Smooth muscle cell (in vitro differentiated cells): ENCODE data around the gene SLC24A3. TPM values are rescaled to one million over a fixed set of nuclear protein-coding genes. Genes with fewer than 3 reads are reported as not detected.

ENCODE experiments used
- DNase-seq: peaks from one replicate; lab custom pipeline; 2025; ENCODE audit not compliant: unreplicated experiment; lab: John Stamatoyannopoulos, UW
- H2AFZ ChIP-seq: fragments of 200-600 bp; sonication (generic); 2 replicates; pipeline ENCODE4 v1.6.0; 2016; ENCODE audit warnings: antibody characterized with exemption, low read depth, mild to moderate bottlenecking
- H3F3A ChIP-seq: fragments of 200-600 bp; sonication (generic); 2 replicates; pipeline ENCODE4 v1.6.0; 2017; ENCODE audit warnings: antibody characterized with exemption, low read depth
- H3K27ac ChIP-seq: fragments of 200-600 bp; sonication (generic); 2 replicates; pipeline ENCODE4 v1.5.1; 2016; ENCODE audit warnings: low read depth, mild to moderate bottlenecking
- H3K27me3 ChIP-seq: fragments of 200-600 bp; sonication (generic); 2 replicates; pipeline ENCODE4 v1.6.1; 2016; ENCODE audit warnings: low read depth, mild to moderate bottlenecking
- H3K36me3 ChIP-seq: fragments of 200-600 bp; sonication (generic); 2 replicates; pipeline ENCODE4 v1.5.1; 2016; ENCODE audit warnings: low read depth
- H3K4me1 ChIP-seq: fragments of 200-600 bp; sonication (generic); 2 replicates; pipeline ENCODE4 v1.5.1; 2016; ENCODE audit warnings: low read depth
- H3K4me2 ChIP-seq: fragments of 200-600 bp; sonication (generic); 2 replicates; pipeline ENCODE4 v1.6.0; 2016; ENCODE audit warnings: mild to moderate bottlenecking
- H3K4me3 ChIP-seq: fragments of 200-600 bp; sonication (generic); 2 replicates; pipeline ENCODE4 v1.5.1; 2016; ENCODE audit warnings: mild to moderate bottlenecking
- H3K79me2 ChIP-seq: fragments of 200-600 bp; sonication (generic); 2 replicates; pipeline ENCODE4 v1.6.0; 2016; ENCODE audit warnings: low read depth, mild to moderate bottlenecking
- H3K9ac ChIP-seq: fragments of 200-600 bp; sonication (generic); 2 replicates; pipeline ENCODE4 v1.6.0; 2016; ENCODE audit warnings: low read depth
- H3K9me3 ChIP-seq: fragments of 200-600 bp; sonication (generic); replicated peaks from 2 replicates; pipeline ENCODE4 v1.5.1; 2016; ENCODE audit warnings: low read depth
- H4K20me1 ChIP-seq: fragments of 200-600 bp; sonication (generic); 2 replicates; pipeline ENCODE4 v1.6.0; 2016; ENCODE audit warnings: low read depth
- WGBS: methylation state at CpG from one replicate; pipeline ENCODE4 v1.1.7; 2016; ENCODE audit warnings: low lambda C conversion rate; 5-methylcytosine and 5-hydroxymethylcytosine counted together
- polyA plus RNA-seq: library from polyadenylated mRNA; unstranded; fragments of >200 nt; fragmentation: Nextera tagmentation; extraction: Ambion mirVana; gene quantifications from 2 replicates; pipeline ENCODE4 v1.2.1, GENCODE V29; 2016
- total RNA-seq: library from RNA; depleted of rRNA; stranded (reverse); fragments of >200 nt; gene quantifications from 2 replicates; pipeline ENCODE4 v1.2.3, GENCODE V29; 2014
- TF ChIP-seq, protein P1 (sequence below): fragments of 200-600 bp; sonication (generic); IDR thresholded peaks from 2 replicates; pipeline ENCODE4 v1.5.1; 2017; ENCODE audit warnings: borderline replicate concordance, mild to moderate bottlenecking, antibody characterized with exemption; ENCODE audit not compliant: insufficient read depth, poor library complexity, severe bottlenecking

SLC24A3 gene
- total and polyA plus RNA-seq, 2 experiments from 2014 or later = 2.5 to 3.2 TPM

DNA sequence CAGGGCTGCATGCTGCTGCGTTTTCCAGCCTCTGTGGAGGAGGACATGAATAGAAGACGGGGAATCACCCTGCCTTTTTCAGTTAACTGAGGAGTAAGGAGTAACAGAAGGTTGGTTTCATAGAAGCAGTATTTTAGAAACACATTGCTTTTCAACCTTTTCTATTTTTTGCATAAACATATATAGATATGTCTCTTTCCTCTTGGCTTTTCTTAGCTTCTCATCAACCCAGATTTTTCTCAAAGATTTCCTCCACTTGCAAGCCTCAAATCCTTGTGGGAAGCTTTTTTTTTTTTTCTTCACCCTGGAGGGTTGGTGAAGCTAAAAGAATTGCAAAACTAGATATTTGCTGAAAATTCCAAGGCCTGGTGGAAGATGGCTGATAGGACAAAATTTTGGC is 6.0 kb downstream of the SLC24A3 start:
- H3K79me2 ChIP-seq = no peaks in the 10 kb centered on the region
- no peak for DNase-seq
- no peak overlapping the region for H3K9ac ChIP-seq
- no peaks in the 10 kb centered on the region for H3K36me3 ChIP-seq
- no peak overlapping the region for H3K27ac ChIP-seq
- H3K27me3 ChIP-seq = peaks cover 7% of the 10 kb centered on the region
- no peaks in the 10 kb centered on the region for H3K4me1 ChIP-seq
- H3F3A ChIP-seq = no peaks in the 10 kb centered on the region
- H4K20me1 ChIP-seq = no peaks in the 10 kb centered on the region
- no peaks in the 10 kb centered on the region for H3K9me3 ChIP-seq
- no peak overlapping the region for H3K4me2 ChIP-seq
- H2AFZ ChIP-seq = no peak overlapping the region
- TF ChIP-seq, protein P1, sequence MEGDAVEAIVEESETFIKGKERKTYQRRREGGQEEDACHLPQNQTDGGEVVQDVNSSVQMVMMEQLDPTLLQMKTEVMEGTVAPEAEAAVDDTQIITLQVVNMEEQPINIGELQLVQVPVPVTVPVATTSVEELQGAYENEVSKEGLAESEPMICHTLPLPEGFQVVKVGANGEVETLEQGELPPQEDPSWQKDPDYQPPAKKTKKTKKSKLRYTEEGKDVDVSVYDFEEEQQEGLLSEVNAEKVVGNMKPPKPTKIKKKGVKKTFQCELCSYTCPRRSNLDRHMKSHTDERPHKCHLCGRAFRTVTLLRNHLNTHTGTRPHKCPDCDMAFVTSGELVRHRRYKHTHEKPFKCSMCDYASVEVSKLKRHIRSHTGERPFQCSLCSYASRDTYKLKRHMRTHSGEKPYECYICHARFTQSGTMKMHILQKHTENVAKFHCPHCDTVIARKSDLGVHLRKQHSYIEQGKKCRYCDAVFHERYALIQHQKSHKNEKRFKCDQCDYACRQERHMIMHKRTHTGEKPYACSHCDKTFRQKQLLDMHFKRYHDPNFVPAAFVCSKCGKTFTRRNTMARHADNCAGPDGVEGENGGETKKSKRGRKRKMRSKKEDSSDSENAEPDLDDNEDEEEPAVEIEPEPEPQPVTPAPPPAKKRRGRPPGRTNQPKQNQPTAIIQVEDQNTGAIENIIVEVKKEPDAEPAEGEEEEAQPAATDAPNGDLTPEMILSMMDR = no peak
- no peak overlapping the region for H3K4me3 ChIP-seq
- WGBS = 87% methylated on average over 2 of the region's 2 CpGs

DNA sequence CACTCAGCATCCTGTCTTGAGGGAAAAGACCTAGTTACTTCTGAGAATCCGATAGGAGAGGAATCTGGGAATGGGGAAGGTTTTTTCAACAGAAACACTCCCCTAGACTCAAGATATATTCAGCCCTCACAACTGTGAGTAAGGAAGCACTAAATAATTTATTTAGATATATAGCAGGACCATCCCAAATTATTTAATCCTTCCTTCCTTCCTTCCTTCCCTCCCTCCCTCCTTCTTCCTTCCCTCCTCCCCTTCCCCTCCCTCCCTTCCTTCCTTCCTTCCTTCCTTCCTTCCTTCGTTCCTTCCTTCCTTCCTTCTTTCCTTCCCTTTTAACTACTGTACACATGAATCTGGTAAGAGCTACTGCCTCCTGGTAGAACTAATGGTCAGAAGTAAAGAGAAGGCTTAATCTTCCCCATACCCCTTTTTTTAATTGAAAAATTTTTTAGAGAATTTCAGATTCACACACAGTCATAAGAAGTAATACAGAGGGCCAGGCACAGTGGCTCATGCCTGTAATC is 10.1 kb downstream of the SLC24A3 start:
- no peak for DNase-seq
- H4K20me1 ChIP-seq = no peaks in the 10 kb centered on the region
- H3K9ac ChIP-seq = no peak overlapping the region
- TF ChIP-seq, protein P1 = no peak
- H3K36me3 ChIP-seq = no peaks in the 10 kb centered on the region
- H3K4me3 ChIP-seq = no peak overlapping the region
- no peak overlapping the region for H2AFZ ChIP-seq
- WGBS = 96% methylated on average over 1 of the region's 2 CpGs
- H3K79me2 ChIP-seq = no peaks in the 10 kb centered on the region
- no peaks in the 10 kb centered on the region for H3F3A ChIP-seq
- H3K4me1 ChIP-seq = no peaks in the 10 kb centered on the region
- no peaks in the 10 kb centered on the region for H3K27me3 ChIP-seq
- no peak overlapping the region for H3K4me2 ChIP-seq
- H3K27ac ChIP-seq = no peak overlapping the region
- no peaks in the 10 kb centered on the region for H3K9me3 ChIP-seq

DNA sequence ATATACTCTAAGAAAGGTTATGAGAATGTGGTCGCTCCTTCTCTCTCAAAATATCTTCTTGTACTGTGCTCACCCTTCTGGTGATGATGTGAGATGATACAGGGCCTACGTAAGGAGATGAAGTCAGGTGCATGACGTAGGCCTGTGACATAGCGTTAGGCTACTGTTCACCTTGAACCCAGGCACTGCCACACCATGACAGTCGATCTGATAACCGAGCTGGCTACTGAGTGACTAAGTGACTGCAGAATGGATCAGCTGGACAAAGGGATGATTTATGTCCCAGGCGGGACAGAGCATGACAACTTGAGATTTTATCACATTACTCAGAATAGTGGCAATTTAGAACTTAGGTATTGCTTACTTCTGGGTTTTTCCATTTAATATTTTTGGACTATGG is 11.2 kb downstream of the SLC24A3 start:
- H3K27me3 ChIP-seq = no peaks in the 10 kb centered on the region
- H2AFZ ChIP-seq = no peak overlapping the region
- H3K27ac ChIP-seq = no peak overlapping the region
- no peak overlapping the region for H3K9ac ChIP-seq
- TF ChIP-seq, protein P1 = no peak
- no peaks in the 10 kb centered on the region for H4K20me1 ChIP-seq
- H3K79me2 ChIP-seq = no peaks in the 10 kb centered on the region
- H3K4me2 ChIP-seq = no peak overlapping the region
- no peak overlapping the region for H3K4me3 ChIP-seq
- no peaks in the 10 kb centered on the region for H3F3A ChIP-seq
- WGBS = 72% methylated on average over 7 of the region's 7 CpGs
- no peak for DNase-seq
- H3K9me3 ChIP-seq = no peaks in the 10 kb centered on the region
- no peaks in the 10 kb centered on the region for H3K4me1 ChIP-seq
- H3K36me3 ChIP-seq = no peaks in the 10 kb centered on the region

DNA sequence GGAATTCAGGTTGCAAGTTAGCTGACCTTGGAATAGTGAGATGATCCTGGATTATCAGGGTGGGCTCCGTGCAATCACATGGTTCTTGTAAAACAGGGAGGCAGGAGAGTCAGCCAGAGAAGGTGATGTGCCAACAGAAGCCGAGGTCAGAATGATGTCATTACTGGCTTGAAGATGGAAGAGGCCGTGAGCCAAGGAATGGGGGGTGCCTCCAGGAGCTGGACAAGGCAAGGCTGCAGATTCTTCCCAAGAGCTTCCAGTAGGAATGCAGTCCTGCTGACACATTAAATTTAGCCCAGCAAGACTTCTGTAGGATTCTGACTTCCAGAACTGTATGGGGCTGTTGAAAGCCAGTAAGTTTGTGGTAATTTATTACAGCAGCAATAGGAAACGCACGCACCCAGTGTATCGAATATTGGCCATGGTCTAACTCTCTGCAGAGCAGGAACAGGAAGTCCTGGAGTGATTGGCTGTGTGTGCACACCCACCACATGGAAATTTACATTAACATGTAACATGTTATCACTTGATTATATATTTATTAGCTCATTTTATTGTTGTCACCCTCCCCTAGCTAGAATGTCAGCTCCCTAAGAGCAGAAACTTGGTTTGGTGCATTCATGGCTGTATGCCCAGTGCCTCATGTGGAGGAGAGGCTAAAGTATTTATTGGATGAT is 19.1 kb downstream of the SLC24A3 start:
- no peaks in the 10 kb centered on the region for H3K4me1 ChIP-seq
- H3K4me3 ChIP-seq = no peak overlapping the region
- no peak overlapping the region for H3K9ac ChIP-seq
- TF ChIP-seq, protein P1 = no peak
- no peaks in the 10 kb centered on the region for H3K9me3 ChIP-seq
- DNase-seq = no peak
- no peak overlapping the region for H3K27ac ChIP-seq
- no peaks in the 10 kb centered on the region for H3K36me3 ChIP-seq
- no peak overlapping the region for H3K4me2 ChIP-seq
- H4K20me1 ChIP-seq = no peaks in the 10 kb centered on the region
- peaks cover 6% of the 10 kb centered on the region for H3K79me2 ChIP-seq
- H2AFZ ChIP-seq = no peak overlapping the region
- 96% methylated on average over 6 of the region's 6 CpGs for WGBS
- H3F3A ChIP-seq = no peaks in the 10 kb centered on the region
- H3K27me3 ChIP-seq = no peaks in the 10 kb centered on the region
